Measurements from ENCODE around the gene SDF4.

GRCh38 chr1:1246577-1247340 lies 15.0 kb upstream of the SDF4 start, which contains the start of gene C1QTNF12:
- TF ChIP-seq CTCF (IDR thresholded peaks at IDR 0.05 in 8 of 11, conservative IDR thresholded peaks at IDR 0.05 in 3 of 11): no peak
- TF ChIP-seq POLR2A (IDR thresholded peaks at IDR 0.05): no peak
- no peak for TF ChIP-seq POLR2AphosphoS5 (IDR thresholded peaks at IDR 0.05)
